Osteoblast (primary cell): ENCODE results near the gene FYB2. TPM values are rescaled to one million over a fixed set of nuclear protein-coding genes. Genes with fewer than 3 reads are reported as not detected.

Source experiments
- DNase-seq: peaks from one replicate; pipeline ENCODE4 v3.0.0; 2011; ENCODE audit warnings: low spot score, mixed read lengths; ENCODE audit not compliant: insufficient read length; ENCODE audit errors: missing footprints
- H2AFZ ChIP-seq: 2 replicates; pipeline ENCODE4 v1.6.0; 2011; ENCODE audit warnings: mild to moderate bottlenecking, low read length
- H3K27ac ChIP-seq: 2 replicates; pipeline ENCODE4 v1.5.1; 2011; ENCODE audit warnings: mild to moderate bottlenecking, low read depth, low read length, moderate library complexity
- H3K27me3 ChIP-seq: 2 replicates; pipeline ENCODE4 v1.6.0; 2012; ENCODE audit warnings: mild to moderate bottlenecking, control low read depth, inconsistent platforms, low read length, moderate library complexity; ENCODE audit not compliant: insufficient read depth
- H3K36me3 ChIP-seq: 2 replicates; pipeline ENCODE4 v1.5.1; 2011; ENCODE audit warnings: mild to moderate bottlenecking, low read length, control low read depth, moderate library complexity; ENCODE audit not compliant: insufficient read depth
- H3K4me1 ChIP-seq: 2 replicates; pipeline ENCODE4 v1.5.1; 2011; ENCODE audit warnings: mild to moderate bottlenecking, low read length, control low read depth, moderate library complexity; ENCODE audit not compliant: insufficient read depth
- H3K4me2 ChIP-seq: 2 replicates; pipeline ENCODE4 v1.6.0; 2011; ENCODE audit warnings: mild to moderate bottlenecking, low read length; ENCODE audit not compliant: insufficient read depth
- H3K4me3 ChIP-seq: fragments of 200-600 bp; sonication (generic); 3 replicates; pipeline ENCODE4 v1.5.1; 2012; ENCODE audit warnings: mild to moderate bottlenecking, low read length, inconsistent platforms; ENCODE audit not compliant: insufficient read depth
- H3K79me2 ChIP-seq: 2 replicates; pipeline ENCODE4 v1.6.0; 2012; ENCODE audit warnings: mild to moderate bottlenecking, low read length, control low read depth, inconsistent platforms; ENCODE audit not compliant: insufficient read depth
- H3K9me3 ChIP-seq: 2 replicates; pipeline ENCODE4 v1.5.1; 2011; ENCODE audit warnings: low read depth, low read length, control low read depth
- H4K20me1 ChIP-seq: 2 replicates; pipeline ENCODE4 v1.6.0; 2012; ENCODE audit warnings: mild to moderate bottlenecking, low read length, control low read depth; ENCODE audit not compliant: insufficient read depth
- total RNA-seq: library from RNA; depleted of rRNA; stranded (reverse); fragments of >200 nt; gene quantifications from 2 replicates; pipeline ENCODE4 v1.2.3, GENCODE V29; 2012
- TF ChIP-seq, protein P1 (sequence below): IDR thresholded peaks from 2 replicates; pipeline ENCODE4 v1.5.1; 2011; ENCODE audit warnings: mild to moderate bottlenecking, low read depth, low read length, moderate library complexity; ENCODE audit errors: extremely low read depth

Gene FYB2
- total RNA-seq, 1 donor: not detected

DNA sequence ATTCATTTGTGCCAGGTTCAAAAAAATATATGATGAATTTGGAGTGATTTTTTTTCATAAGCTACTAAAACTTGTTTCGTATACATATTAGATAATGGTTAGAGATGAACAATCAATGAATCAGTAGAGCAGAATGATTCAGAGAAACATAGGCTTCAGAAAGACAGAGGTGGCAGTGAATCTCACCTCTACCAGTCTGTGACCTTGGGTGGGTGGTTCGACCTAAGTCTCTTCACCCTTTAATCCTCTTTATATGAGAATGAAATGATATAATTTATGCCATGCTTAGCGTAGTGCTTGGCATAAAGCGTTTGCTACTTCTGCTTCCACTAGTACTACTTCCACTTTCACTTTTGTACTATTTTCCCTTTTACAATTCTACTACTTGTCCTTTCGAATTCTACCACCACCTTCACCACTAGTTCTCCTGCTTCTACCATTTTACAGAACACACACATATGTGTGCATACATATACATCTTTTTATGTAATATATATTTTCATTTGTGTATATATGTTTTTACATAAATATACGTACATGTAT lies 45.1 kb downstream of the FYB2 start:
- no peak overlapping the region for H3K4me3 ChIP-seq
- no peaks in the 10 kb centered on the region for H3K4me1 ChIP-seq
- H2AFZ ChIP-seq: no peak overlapping the region
- H3K27me3 ChIP-seq: no peaks in the 10 kb centered on the region
- H3K27ac ChIP-seq: no peak overlapping the region
- no peaks in the 10 kb centered on the region for H3K36me3 ChIP-seq
- H3K79me2 ChIP-seq: no peaks in the 10 kb centered on the region
- no peak for DNase-seq
- H4K20me1 ChIP-seq: no peaks in the 10 kb centered on the region
- H3K4me2 ChIP-seq: peak overlapping the region; percentile 27
- no peaks in the 10 kb centered on the region for H3K9me3 ChIP-seq
- TF ChIP-seq, protein P1, sequence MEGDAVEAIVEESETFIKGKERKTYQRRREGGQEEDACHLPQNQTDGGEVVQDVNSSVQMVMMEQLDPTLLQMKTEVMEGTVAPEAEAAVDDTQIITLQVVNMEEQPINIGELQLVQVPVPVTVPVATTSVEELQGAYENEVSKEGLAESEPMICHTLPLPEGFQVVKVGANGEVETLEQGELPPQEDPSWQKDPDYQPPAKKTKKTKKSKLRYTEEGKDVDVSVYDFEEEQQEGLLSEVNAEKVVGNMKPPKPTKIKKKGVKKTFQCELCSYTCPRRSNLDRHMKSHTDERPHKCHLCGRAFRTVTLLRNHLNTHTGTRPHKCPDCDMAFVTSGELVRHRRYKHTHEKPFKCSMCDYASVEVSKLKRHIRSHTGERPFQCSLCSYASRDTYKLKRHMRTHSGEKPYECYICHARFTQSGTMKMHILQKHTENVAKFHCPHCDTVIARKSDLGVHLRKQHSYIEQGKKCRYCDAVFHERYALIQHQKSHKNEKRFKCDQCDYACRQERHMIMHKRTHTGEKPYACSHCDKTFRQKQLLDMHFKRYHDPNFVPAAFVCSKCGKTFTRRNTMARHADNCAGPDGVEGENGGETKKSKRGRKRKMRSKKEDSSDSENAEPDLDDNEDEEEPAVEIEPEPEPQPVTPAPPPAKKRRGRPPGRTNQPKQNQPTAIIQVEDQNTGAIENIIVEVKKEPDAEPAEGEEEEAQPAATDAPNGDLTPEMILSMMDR: no peak

DNA sequence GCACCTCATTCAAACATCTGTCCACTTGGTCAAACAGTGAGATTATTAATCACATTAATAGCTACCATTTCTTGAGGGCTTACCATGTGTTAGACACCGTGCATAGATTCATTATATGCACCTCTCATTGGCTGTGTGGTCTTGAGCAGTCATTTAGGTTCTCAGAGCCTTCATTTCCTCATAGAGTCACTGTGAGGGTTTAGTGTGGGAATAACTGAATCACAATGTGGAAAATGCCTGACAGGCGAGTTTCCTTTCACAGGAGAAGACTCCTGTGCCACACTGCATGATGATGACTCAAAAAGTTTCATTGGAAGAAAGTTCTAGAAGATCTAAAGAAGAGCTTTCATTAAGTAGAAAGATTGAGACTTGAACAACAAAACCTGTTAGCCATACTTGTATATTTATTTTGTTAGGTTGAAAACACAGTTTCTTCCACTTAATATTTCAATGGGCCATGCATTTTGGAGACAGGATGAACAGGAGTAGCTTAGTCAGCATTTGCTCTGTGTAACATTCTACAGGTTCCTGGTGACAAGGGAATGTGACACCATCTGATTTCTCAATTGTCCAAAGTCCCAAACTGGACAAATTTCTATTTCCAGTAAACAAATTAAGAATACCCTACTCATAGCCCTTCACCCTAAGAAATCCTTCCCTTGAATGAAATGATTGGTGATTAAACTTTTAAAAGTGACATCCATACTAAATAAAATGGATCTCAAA lies 45.7 kb downstream of the FYB2 start:
- Histone ChIP-seq H4K20me1 (no peaks in the 10 kb centered on the region), H3K27me3 (no peaks in the 10 kb centered on the region), H3K9me3 (no peaks in the 10 kb centered on the region), H3K4me1 (no peaks in the 10 kb centered on the region), H2AFZ (no peak overlapping the region), H3K27ac (no peak overlapping the region), H3K36me3 (no peaks in the 10 kb centered on the region), H3K4me2 (no peak overlapping the region), H3K4me3 (no peak overlapping the region), H3K79me2 (no peaks in the 10 kb centered on the region)
- DNase-seq: no peak
- TF ChIP-seq, protein P1: no peak

DNA sequence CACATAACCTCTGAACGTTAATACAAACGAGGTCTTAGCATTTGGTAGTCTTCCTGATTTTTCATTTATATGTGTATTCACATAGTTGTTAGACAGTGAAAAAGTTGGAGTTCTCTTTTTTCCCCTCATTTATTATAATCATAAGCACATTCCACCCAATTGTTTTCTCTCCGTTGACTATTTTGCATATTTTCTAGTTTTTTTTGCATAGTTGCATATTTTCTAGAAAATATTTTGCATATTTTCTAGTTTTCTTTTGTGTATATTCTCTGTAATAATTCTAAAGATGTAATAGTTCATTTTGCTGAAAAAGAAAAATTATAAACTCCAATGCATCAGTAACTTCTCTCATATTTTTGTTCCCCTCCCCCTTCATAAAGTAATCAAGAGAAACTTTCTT lies 47.5 kb downstream of the FYB2 start:
- H3K4me3 ChIP-seq: no peak overlapping the region
- H2AFZ ChIP-seq: no peak overlapping the region
- no peak for DNase-seq
- no peaks in the 10 kb centered on the region for H3K79me2 ChIP-seq
- no peak overlapping the region for H3K27ac ChIP-seq
- no peaks in the 10 kb centered on the region for H3K9me3 ChIP-seq
- no peak overlapping the region for H3K4me2 ChIP-seq
- no peaks in the 10 kb centered on the region for H3K4me1 ChIP-seq
- H4K20me1 ChIP-seq: no peaks in the 10 kb centered on the region
- H3K36me3 ChIP-seq: no peaks in the 10 kb centered on the region
- TF ChIP-seq, protein P1: no peak
- H3K27me3 ChIP-seq: no peaks in the 10 kb centered on the region

DNA sequence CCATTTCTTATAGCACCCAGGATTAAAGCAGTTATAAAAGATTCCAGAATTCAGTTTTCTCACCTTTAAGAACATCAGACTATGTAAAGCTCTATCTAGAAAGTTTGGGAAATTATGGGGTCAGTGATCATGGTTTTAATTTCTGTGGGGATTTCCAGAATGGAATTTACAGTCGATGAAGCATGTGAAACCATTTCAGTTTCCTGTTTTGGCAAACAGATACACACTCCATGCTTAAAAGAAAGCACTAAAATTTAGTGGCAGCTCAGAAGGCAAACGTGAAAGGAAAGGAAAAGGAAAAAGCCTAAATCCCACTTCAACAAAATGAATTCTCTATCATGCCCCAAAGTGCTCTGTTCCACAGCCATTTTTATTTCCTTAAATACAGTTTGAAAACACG lies 60.4 kb downstream of the FYB2 start:
- no peak for DNase-seq
- Histone ChIP-seq H3K36me3 (no peaks in the 10 kb centered on the region), H3K27ac (no peak overlapping the region), H3K27me3 (no peaks in the 10 kb centered on the region), H4K20me1 (no peaks in the 10 kb centered on the region), H3K4me2 (no peak overlapping the region), H3K4me3 (no peak overlapping the region), H3K9me3 (no peaks in the 10 kb centered on the region), H2AFZ (no peak overlapping the region), H3K4me1 (no peaks in the 10 kb centered on the region), H3K79me2 (no peaks in the 10 kb centered on the region)
- TF ChIP-seq, protein P1: no peak
